ENCODE measurements around the gene DPM1. TPM values are rescaled to one million over a fixed set of nuclear protein-coding genes. Genes with fewer than 3 reads are reported as not detected.
A peak's percentile ranks its signal among the peaks of the same experiment; 100 is the strongest.

The DPM1 gene
- total RNA-seq, 1 donor from 2014 or later: 39.8 TPM

DNA sequence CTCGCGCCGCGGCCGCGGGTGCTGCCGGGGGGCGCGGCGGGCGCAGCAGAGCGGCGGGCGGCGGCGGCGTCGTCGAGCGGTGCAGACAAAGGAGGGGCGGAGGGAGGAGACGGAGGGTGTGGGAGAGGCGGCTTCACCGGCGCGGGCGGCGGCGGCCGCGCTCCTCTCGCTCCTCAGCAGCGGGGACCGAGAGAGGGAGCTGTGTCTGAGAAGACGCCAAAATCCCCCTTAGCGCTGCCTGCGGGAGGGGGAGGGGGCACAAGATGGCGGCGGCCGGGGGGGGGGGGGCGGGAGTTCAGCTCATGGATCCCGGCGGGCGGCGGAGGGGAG, 27.4 kb downstream of the DPM1 start:
- peak overlapping the region; percentile 91 for H3K4me3 Mint-ChIP-seq
- peaks cover 56% of the 10 kb centered on the region for H3K36me3 Mint-ChIP-seq (ENCODE audit: low read depth)

DNA sequence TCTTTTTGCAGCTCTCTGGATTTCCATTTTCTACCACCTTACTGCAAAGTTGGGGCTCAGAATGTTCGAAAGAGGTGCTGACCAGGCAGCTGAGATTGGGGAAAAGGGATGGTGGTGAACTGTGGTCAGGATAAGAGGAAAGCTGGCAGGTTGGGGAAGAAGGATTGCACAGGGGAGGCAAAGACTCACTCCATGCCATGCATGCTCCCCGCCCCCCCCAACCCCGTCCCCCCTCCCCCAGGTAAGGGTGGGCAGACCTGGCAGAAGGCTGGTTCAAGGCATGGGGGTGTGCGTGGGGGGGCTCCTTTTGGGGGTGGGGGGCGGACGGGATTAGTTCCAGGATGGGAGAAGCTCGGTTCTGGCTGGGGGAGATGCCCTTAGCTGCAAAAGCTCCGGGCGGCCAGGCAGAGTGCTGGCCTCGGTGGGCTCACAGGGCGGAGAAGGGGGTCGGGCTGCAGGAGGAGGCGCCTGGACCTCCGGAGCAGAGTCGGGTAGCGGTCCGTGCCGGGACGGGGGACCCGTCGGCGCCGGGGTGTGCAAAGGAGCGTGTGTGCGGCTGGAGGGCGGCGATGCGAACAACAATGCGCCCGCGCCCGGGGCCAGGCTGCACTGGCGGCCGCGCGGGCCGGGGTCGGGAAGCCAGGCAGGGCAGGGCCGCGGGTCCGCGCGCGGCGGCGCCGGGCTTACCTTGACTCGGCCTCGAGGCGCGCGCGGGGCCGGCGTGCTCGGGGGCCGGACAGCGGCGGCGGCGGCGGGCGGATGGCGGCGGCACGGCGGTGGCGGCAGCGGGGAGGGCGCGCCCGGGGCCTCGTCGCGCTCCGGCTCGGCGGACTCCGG, 28.0 kb downstream of the DPM1 start:
- DNase-seq: no peak
- H3K9me3 Mint-ChIP-seq: no peaks in the 10 kb centered on the region
- intact Hi-C loops (cut with micrococcal nuclease): no loop called here
- H3K27me3 Mint-ChIP-seq: no peaks in the 10 kb centered on the region
- peak; percentile 7 for ATAC-seq (ENCODE audit: low read depth)
- ChIA-PET CTCF (interaction anchor here (0.6 to 9.0 kb wide), 20 partner anchors 9 to 694 kb away, joined by 3 to 231 read pairs (median 6); partner anchors contain the start of genes BCAS4, DPM1 and MOCS3), POLR2A (interaction anchor here (0.5 to 6.8 kb wide), 31 partner anchors 8 to 1643 kb away, joined by 3 to 364 read pairs (median 7); partner anchors contain the start of genes BCAS4, DPM1, MOCS3 and NFATC2)
- H3K27ac Mint-ChIP-seq: peak overlapping the region; percentile 92
- peak overlapping the region; percentile 85 for H3K4me3 Mint-ChIP-seq
- H3K4me1 Mint-ChIP-seq: peaks cover 46% of the 10 kb centered on the region
- TF ChIP-seq, protein P1, sequence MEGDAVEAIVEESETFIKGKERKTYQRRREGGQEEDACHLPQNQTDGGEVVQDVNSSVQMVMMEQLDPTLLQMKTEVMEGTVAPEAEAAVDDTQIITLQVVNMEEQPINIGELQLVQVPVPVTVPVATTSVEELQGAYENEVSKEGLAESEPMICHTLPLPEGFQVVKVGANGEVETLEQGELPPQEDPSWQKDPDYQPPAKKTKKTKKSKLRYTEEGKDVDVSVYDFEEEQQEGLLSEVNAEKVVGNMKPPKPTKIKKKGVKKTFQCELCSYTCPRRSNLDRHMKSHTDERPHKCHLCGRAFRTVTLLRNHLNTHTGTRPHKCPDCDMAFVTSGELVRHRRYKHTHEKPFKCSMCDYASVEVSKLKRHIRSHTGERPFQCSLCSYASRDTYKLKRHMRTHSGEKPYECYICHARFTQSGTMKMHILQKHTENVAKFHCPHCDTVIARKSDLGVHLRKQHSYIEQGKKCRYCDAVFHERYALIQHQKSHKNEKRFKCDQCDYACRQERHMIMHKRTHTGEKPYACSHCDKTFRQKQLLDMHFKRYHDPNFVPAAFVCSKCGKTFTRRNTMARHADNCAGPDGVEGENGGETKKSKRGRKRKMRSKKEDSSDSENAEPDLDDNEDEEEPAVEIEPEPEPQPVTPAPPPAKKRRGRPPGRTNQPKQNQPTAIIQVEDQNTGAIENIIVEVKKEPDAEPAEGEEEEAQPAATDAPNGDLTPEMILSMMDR (IDR thresholded peaks at IDR 0.05): no peak
- peaks cover 56% of the 10 kb centered on the region for H3K36me3 Mint-ChIP-seq (ENCODE audit: low read depth)

More for the DNA sequence above, 27.4 kb downstream of the DPM1 start:
- ChIA-PET CTCF (interaction anchor here (0.6 to 9.0 kb wide), 12 partner anchors 12 to 693 kb away, joined by 3 to 231 read pairs (median 4); partner anchors contain the start of genes BCAS4, DPM1 and MOCS3), POLR2A (interaction anchor here (0.5 to 6.8 kb wide), 34 partner anchors 8 to 1643 kb away, joined by 3 to 364 read pairs (median 6); partner anchors contain the start of genes BCAS4, DPM1, MOCS3 and NFATC2)
- Mint-ChIP-seq H3K27ac (peak overlapping the region; percentile 97), H3K27me3 (no peaks in the 10 kb centered on the region), H3K4me1 (peaks cover 40% of the 10 kb centered on the region), H3K9me3 (no peaks in the 10 kb centered on the region)
- ATAC-seq (ENCODE audit: low read depth) (peak; percentile 45), DNase-seq (no peak)
- TF ChIP-seq, protein P1 (IDR thresholded peaks at IDR 0.05): no peak
- intact Hi-C loops (cut with micrococcal nuclease): loop anchor here (1.0 kb wide), 4 partner anchors 27 to 421 kb away; partner anchors contain the start of genes DPM1, MOCS3, PARD6B and PTPN1

DNA sequence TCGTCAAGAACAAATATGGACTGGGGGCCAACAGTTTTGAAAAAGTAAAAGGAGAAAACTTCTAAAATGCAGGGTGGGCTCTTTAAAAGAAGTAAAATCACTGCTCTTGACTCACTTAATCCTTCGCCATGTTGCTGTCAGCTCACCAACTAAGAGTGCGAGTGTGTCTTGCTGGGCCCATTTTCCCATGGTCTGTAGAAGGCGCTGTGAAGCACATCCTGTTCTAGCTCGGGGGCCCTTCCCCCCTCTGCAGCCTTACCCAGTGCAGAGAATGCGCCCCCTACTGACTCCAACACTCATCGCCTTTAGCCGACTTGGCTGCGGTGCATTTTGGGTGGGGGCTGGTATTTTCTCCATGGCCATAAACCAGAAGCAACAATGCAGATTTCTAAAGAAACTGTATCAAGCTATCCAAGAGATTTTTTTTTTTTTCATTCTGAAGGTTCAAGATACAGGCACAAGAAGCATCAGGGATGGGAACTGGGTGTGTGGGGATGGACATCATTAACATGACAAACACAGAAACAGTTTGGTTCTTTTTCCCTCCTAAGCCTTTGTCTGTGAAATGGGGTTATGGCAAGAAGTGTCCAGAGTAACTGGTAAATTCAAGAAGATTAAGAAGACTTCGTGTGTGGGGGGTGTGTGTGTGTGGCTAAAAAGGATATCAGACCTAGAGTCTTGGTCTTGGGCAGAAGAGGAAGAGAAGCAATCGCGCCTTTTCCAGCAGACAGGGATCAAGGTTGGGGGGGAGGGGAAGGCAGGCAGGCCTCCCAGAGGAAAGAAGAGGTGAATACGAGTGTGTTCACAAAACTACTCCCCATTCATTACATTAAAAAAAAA, 28.8 kb downstream of the DPM1 start:
- peak overlapping the region; percentile 85 for H3K4me3 Mint-ChIP-seq
- H3K4me1 Mint-ChIP-seq: peaks cover 52% of the 10 kb centered on the region
- peak; percentile 66 for ATAC-seq (ENCODE audit: low read depth)
- TF ChIP-seq, protein P1 (IDR thresholded peaks at IDR 0.05): no peak
- H3K9me3 Mint-ChIP-seq: no peaks in the 10 kb centered on the region
- no peaks in the 10 kb centered on the region for H3K27me3 Mint-ChIP-seq
- peak; percentile 74 for DNase-seq
- intact Hi-C loops (cut with micrococcal nuclease): loop anchor here (1.0 to 5.0 kb wide), 4 partner anchors 12 to 139 kb away; no protein-coding TSS in a partner anchor
- CTCF ChIA-PET: interaction anchor here (0.6 to 9.0 kb wide), 26 partner anchors 9 to 180 kb away, joined by 3 to 231 read pairs (median 4); partner anchors contain the start of genes BCAS4, DPM1 and MOCS3
- peak overlapping the region; percentile 92 for H3K27ac Mint-ChIP-seq
- peaks cover 57% of the 10 kb centered on the region for H3K36me3 Mint-ChIP-seq (ENCODE audit: low read depth)
- POLR2A ChIA-PET: interaction anchor here (0.5 to 6.8 kb wide), 12 partner anchors 16 to 199 kb away, joined by 3 to 364 read pairs (median 9); partner anchors contain the start of genes BCAS4, DPM1 and MOCS3

DNA sequence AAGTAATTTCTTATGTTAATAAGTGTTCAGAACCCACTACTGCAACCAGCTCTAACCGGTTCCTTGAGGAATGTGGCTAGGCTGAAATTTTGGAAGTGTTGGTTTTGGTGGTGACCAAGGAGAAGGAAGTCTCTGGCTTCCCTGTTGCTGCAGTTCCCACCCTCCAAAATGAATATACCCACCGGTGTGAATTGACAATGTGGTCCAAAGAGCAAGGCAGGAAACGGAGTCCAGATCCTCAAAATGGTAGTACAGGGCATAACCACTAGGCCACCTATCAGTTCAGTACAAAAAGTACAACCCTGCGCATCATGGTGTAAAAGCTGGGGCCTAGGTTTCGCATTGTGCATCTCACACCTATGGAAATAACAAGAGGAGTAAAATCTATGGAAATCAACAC, 29.9 kb downstream of the DPM1 start:
- ChIA-PET POLR2A (interaction anchor here (0.6 to 6.8 kb wide), 6 partner anchors 25 to 1842 kb away, joined by 3 to 364 read pairs (median 26); partner anchors contain the start of genes BCAS4, DPM1 and MOCS3), CTCF (interaction anchor here (1.0 to 9.0 kb wide), 11 partner anchors 8 to 135 kb away, joined by 3 to 231 read pairs (median 7); partner anchors contain the start of gene BCAS4)
- Mint-ChIP-seq H3K36me3 (ENCODE audit: low read depth) (peaks cover 57% of the 10 kb centered on the region), H3K4me3 (peak overlapping the region; percentile 85), H3K27ac (peak overlapping the region; percentile 92), H3K27me3 (no peaks in the 10 kb centered on the region), H3K9me3 (no peaks in the 10 kb centered on the region), H3K4me1 (peaks cover 62% of the 10 kb centered on the region)
- DNase-seq: no peak
- TF ChIP-seq, protein P1 (IDR thresholded peaks at IDR 0.05): no peak
- ATAC-seq (ENCODE audit: low read depth): no peak
- intact Hi-C loops (cut with micrococcal nuclease): loop anchor here (5.0 kb wide), 1 partner anchor 36 kb away; no protein-coding TSS in a partner anchor

Data from activated B cell treated with CpG ODN at 0.5 μM for 24 hours (primary cell).